ENCODE results near the gene STK33. TPM values are rescaled to one million over a fixed set of nuclear protein-coding genes. Genes with fewer than 3 reads are reported as not detected.

STK33 gene
- polyA plus RNA-seq, 4 donors = 27.0 to 32.6 (median 30.5) TPM

DNA sequence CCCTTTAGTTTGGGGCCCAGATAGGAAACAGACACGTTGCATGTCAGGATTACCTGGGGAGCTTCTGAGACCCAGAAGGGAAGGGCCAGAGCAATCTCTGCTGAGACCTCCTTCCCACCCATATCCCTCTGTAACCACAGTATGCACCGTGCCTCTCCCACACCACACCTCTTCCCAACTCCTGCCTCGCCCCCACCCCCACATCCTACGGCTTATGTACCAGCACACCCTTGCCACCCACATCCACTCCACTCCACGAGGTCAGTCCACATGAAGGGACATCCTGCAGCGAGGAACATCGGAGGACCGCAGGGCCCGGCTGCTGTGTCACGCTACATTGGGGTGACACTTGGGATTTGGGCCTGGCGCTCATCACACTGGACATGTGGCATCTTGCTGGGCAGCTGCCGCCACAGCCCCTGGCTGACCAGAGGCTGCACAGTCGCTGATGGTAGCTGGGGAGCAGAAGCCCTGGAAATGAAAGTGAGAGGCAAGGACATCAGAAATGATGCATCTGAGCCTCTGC, 212.1 kb downstream of the STK33 start:
- no peak for DNase-seq (ENCODE audit: low read depth in 4 of 4, low spot score in 2 of 4)

DNA sequence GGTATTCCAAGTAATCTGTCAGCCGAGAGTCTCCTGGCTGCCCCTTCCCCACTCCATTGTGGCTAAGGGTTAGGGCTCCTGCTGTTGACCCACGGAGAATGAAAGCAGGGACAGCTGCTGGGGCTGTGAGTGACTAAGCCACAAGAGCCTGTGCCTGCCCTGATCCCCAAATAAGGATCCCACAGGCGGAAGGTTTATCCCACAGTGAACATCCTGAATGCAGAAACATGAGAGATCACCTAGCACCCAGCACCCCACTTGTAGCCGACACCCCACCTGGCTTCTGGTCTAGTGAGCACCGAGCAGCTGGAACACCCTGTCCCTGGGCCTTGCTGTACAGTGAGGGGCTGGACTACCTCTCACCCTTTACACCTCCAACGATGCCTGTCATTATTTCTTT, 212.7 kb downstream of the STK33 start:
- no peak for DNase-seq (ENCODE audit: low read depth in 4 of 4, low spot score in 2 of 4)

DNA sequence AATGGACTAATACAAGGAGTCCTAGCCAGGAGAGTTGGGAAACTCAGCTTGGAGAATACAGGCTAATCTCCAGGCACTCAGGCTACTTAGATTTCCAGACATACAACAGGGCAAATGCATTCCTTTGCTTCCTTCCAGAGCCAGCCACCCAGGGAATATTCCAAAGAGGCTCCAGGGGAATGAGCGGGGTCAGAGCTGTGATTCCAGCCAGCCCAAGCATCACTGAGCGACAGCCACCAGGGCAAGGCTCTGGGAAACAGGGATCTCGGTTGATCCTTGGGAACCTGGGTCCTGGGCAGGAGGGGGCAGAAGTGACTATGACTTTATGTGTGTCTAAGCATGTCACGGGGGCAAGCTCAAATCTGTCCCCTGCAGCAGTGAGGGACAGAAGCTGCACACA, 218.1 kb downstream of the STK33 start:
- DNase-seq (ENCODE audit: low read depth in 4 of 4, low spot score in 2 of 4) = no peak

DNA sequence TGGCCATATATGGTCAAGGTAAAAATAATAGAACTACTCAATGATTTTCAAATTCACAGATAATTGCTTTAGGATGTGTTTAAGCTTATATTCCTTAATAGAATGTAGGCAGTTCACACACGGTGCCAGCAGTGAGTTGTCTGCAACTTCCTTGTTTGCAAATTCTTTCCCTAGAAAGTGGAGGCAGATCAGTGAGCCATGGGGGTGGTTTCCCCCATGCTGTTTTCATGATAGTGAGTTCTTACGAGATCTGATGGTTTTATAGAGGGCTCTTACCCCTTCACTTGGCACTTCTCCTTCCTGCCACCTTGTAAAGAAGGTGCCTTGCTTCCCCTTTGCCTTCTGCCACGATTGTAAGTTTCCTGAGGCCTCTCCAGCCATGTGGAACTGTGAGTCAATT, 218.6 kb downstream of the STK33 start:
- no peak for DNase-seq (ENCODE audit: low read depth in 4 of 4, low spot score in 2 of 4)

DNA sequence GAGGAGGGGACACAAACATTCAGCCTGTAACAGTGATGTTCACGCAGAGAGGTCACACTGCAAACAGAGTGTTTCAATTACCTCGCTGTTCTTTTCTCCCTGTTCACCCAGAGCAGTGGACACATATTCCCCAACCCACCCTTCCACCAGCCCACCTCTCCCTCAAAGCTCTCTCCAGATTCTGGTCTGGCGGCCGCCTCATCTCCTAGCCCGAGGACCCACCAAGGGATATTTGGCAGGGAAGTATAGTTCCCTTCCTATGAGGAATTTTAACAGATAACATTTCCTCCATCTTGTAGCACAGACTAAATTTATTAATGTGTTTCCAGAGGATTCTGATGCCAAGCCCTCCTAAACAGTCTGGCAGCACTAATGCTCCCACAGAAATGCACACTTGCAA, 219.3 kb downstream of the STK33 start:
- DNase-seq (ENCODE audit: low read depth in 4 of 4, low spot score in 2 of 4) = no peak

DNA sequence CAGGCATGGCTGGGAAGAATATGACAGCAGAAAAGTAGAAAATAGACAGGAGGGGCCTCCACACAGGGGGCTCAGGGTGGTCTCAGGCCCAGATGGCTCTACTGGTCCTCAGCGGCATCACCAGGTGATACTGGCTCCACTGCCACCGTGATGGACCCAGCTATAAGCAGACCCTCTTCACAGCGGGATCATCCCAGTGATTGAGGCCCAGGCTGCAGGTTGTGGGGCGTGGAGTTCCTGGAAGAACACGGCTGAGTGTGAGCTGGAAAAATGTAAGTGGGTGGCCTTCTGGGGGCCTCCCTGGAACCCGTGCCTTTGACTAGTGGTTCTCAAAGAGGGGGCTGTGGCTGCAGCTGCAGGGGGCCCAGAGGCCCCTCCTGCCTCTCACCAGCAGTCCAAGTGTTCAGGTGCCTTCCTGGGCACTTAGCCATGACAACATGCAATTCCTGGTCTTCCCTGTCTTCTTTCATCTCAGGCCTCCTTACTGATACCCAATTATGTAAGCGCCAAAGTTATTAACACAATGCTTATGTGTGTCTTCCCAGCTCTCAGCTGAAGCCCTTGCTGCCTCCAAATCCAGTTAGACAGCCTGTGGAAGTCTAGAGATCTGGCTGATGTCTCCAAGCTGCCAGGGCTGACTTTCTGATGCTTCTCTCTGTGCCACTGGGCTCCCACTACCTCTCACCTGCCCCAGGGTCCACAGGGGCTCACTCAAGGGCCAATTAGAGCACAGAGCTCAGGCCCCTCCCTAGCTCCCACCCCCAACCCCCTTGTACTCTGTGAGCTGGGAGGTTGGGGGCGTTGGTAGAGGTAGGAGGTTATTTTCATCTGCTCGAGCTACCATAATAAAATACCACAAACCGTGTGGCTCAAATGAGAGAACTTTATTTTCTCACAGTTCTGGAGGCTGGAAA, 220.3 kb downstream of the STK33 start:
- DNase-seq (ENCODE audit: low read depth in 4 of 4, low spot score in 2 of 4) = no peak

DNA sequence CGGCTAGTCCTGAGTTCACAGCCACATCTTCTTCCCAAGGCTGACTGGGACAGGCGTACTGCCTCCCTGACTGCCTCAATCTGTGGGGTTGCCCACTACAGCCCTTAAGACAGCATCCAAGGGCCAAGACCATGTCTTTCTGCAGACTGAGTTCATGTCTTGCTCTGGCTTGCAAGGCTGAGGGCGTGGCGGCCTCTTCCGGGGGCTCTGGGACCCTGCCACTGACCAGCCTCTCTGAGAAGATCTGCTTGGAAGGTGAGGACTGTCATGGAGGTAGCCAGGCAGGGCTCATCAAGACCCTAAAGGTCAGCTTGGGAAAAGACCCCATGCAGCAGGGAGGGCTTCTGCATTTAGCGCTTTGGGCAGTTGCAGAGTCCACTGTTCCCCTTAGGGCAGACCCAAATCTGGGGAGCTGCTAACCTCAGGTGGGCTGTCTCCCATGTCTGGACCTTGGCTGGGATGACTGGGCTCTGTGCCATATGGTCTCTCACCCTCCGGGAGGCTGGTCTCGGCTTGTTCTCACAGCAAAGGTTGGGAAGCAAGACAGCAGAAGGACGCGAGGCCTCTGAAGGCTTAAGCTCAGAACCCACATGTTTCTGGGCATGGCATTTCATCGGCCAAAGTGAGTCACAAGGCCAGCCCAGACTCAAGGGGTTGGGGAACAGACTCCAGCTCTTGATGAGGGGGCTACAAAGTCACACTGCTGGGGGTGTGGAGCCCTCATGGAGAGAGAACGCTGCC, 221.2 kb downstream of the STK33 start:
- no peak for DNase-seq (ENCODE audit: low read depth in 4 of 4, low spot score in 2 of 4)

DNA sequence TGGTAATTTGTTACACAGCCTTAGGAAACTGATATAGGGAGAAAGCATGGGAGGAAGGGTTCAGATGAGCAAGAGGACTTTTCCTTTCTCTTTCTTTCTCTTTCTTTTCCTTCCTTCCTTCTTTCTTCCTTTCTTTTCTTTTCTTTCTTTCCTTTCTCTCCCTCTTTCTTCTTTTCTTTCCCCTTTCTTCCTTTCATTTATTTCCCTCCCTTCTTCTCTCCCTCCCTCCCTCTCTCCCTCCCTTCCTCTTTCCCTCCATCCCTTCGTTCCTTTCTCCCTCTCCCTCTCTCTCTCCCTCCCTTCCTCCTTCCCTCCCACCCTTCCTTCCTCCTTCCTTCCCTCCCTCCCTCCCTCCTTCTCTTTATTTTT, 222.5 kb downstream of the STK33 start:
- DNase-seq (ENCODE audit: low read depth in 4 of 4, low spot score in 2 of 4) = no peak

DNA sequence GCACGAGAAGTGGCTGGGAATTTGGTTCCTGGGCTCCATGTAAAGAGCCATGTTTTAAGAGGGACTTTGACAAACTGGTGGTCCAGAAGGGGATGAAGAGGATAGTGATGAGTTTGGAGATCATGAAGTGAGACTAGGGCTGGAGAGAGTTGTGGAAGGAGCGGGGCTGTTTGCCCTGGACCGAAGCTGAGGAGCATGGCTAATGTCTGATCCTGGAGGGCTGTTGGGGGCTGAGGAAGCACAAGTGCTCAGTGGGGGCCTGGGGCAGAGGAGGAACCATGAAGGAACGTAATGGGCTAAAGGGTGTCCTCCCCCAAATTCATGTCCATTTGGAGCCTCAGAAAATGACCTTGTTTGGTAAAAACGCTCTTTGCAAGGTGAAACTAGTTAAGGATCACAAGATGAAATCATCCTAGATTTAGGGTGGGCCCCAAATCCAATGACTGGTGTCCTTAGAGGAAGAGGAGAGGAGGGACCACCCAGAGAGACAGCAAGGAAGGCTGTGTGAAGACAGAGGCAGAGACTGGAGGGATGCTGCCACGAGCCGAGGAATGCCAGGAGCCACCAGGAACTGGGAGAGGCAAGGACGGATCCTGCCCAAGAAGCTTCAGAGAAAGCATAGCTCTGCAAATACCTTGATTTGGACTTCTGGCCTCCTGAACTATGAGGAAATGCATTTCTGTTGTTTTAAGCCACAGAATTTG, 223.1 kb downstream of the STK33 start:
- DNase-seq (ENCODE audit: low read depth in 4 of 4, low spot score in 2 of 4) = no peak

DNA sequence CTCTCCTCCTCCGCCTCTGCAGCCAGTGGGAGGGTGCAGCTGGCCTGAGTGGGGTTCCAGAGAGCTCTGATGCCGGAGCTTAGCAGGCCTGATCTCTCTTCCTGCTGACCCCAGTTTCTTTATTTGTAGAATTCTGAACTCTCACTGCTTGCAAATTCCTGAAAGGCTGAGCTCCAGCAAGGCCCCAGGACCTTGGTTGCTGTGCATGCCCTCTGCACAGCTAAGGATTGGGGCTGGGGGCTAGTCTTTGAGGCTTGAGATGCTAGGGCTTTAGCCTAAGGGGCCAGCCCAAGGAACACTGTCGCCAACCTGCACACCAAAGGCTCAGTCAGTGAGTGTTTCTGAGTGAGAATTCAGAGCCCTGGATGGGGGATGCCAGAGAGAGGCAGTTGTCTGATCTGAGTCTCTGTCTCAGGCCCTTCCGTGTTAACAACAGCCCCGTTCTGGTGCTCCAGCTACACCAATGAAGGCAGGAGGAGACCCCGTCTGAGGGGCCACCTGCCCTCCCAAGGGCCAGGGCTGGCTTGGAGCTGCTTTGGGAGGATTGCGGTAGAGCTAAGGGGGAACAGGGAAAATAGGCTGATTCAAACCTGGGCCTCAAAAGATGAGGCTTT, 224.3 kb downstream of the STK33 start:
- DNase-seq (ENCODE audit: low read depth in 4 of 4, low spot score in 2 of 4) = no peak

DNA sequence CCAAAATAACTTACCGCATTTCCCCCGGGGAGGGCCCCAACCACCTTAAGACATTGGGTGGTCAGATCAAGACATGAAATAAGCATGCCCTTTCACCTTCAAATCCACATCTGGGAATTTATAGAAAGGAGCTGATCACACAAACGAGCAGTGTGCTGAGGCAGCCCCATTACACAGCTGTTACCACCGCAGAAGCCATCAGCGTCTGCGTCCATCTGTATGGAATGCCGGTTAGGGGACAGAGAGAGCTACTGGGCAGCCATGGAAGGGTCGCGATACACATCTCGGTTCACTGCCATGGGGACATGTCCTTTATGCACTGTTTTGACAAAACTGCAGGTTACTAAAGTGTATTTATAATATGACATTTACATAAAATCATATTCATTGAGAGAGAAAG, 225.3 kb downstream of the STK33 start:
- DNase-seq (ENCODE audit: low read depth in 4 of 4, low spot score in 2 of 4) = no peak

DNA sequence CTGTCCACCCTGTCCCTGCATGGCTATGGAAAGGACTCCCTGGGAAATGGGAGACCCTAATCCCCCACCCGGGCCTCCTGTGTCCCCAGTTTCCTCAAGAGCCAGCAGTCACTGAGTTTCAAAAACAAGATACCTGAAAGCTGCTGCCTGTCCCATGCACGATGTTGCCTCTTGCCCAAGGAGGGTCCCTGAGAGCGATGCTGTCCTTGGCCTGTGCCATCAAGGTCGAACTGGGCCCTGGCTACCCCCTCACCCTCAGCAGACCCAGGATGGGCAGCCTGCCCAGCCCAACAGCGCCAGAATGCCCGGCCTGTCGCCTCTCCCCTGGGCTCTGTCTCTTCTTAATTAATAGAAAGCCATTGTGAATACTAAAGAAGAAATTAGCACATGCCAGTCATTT, 225.8 kb downstream of the STK33 start:
- DNase-seq (ENCODE audit: low read depth in 4 of 4, low spot score in 2 of 4) = no peak

DNA sequence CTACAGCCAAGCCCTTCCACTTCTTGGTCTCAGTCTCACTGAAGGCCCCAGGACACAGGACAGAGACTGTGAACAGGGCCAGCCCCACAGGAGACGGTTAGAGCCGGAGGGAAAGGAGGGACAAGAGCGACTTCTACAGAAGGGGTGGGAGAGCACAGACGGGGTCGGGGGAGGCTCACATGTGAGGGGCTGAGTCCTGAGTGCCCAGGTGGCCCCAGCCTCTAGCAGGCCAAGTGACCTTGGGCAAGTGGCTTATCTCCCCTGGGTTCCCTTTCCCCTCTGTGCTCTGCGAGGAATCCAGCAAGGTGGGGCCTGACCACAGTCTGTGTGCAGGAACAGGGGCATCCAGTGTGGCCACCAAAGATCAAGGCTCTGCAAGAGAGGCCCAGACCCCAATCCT, 227.7 kb downstream of the STK33 start:
- DNase-seq (ENCODE audit: low read depth in 4 of 4, low spot score in 2 of 4) = no peak

DNA sequence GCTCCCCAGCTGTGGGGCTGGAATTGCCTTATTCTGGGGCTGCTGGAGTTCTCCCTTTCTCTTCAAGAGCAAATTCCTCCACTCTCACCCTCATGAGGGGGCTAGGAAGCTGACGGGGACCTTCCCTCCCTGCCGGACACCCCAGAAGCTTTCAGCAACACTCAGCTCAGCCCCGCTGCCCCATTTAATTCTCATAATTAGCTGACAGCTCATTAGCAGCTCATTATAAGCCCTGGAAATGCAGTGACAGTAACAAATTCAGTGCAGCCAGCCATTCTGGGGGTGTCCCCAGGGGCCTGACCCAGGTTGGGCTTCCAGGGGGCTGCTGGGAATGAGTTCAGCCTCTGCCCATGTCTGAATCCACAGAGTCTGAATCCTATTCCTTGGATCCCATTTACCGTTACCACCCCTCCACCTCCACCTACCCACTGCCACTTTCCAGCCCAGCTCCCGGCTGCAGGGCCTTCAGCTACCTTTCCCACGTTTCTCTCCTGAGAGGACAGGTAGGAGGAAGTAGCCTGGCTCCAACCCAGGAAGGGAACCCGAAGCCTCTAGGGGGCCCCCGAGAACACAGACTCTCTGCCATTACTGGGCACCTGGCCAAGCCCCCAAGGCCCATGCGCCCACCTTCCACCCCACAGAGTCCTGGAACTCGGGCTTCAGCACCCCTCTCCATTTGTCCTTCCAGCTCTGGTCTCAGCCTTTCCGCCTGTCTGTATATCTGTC, 228.6 kb downstream of the STK33 start:
- no peak for DNase-seq (ENCODE audit: low read depth in 4 of 4, low spot score in 2 of 4)

DNA sequence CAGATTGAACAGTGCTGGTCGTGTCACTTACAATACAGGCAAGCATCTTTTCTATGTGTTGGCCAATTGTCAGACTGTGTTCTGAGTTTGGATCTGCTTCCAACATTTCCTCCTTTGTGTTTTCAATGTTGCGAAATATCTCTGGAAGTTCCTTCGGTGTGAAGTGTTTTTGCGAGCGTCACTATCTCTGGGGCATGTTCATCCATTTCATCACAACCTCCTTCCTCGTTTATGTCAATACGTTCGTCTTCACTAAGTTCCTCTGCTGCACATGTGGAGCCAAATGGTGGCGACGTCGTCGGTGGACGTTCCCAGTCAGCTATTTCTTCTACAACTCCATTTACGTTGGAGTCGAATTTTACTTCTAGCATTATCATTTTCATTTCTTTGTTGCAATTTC, 230.1 kb downstream of the STK33 start:
- DNase-seq (ENCODE audit: low read depth in 4 of 4, low spot score in 2 of 4) = no peak

DNA sequence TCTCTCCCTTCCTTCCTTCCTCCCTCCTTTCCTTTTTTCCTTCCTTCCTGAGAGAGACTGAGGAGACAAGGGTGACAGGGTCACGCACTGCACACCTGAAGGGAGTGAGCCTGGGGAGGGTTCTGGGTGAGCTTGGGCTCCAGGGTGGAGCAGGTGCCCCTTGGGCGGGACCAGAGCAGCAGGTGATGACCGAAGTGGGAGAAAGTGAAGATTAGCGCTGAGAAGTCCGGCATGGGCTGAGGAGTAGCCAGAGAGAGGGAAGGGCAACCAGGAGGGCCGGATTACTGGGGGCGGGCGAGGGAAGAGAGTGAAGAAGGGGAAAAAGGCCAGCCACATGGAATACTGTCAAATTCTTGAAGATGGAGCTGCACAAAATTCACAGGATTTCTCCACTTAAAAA, 231.1 kb downstream of the STK33 start:
- no peak for DNase-seq (ENCODE audit: low read depth in 4 of 4, low spot score in 2 of 4)

DNA sequence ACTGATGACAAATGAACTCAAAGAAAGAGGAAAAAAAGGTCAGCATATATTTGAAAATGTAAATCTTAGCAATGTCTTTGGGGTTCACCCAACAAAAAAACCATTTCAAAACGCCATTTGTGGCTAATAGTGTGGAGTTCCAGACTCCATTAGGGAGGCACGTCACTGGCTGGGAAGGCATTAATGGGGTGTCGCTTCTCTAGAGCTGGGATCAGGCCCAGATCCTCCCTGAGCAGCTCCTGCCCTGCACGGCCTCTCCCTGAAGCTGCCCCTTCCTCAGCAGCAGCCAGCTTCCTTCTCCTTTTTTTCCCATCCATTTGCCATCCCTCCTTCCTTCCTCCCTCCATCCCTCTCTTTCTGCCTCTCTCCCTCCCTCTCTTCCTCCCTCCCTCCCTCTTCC, 231.5 kb downstream of the STK33 start:
- no peak for DNase-seq (ENCODE audit: low read depth in 4 of 4, low spot score in 2 of 4)

DNA sequence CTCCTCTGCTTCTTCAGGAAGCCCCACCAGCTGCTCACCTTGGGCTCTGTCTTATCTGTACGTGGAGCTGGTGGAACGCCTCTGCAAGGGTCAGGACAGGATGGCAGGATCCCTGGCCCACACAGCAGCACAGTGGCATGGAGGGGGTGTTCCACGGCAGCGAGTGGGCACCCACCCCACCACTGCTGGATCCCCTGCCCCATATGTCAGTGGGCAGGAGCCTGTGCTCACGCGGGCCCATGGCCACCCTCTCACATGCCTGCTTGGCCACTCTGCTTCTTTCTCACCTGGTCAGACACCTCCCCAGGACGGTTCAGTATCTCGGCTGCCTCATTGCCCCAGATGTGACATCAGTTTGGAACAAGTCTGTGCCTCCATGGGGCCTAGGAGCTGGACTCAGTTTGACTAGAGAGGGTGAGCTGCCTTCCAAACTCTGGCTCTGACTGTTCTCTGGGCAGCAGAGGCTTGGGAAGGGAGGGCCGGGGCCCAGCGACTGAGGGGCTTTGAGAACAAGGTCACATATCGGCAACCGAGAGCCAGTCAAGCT, 232.3 kb downstream of the STK33 start:
- no peak for DNase-seq (ENCODE audit: low read depth in 4 of 4, low spot score in 2 of 4)

DNA sequence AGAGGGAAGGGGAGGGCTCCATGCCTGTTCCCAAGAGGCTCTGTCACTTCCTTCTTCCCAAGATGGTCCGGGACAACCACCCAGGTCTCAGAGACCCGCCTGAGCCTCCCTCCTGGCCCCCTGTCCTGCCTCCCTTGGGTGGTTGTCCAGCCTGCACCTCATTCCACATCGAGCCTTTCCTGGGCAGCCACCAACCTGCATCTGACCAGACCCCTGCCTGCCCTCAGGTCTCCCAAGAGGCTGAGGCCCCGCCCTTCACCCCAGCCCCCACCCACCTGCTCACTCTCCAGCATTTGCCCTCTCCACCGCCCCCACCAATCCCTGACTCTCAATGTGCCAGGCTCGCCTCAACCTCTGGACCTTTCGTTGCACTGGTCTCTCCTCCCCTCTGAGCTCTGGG, 232.8 kb downstream of the STK33 start:
- DNase-seq (ENCODE audit: low read depth in 4 of 4, low spot score in 2 of 4) = no peak
